GM21737 (cell line): ENCODE results near the gene COMTD1.

Source experiments
- ATAC-seq: cut with Tn5 transposase; IDR thresholded peaks from one replicate; pipeline ENCODE4 v1.9.1; 2021; ENCODE audit warnings: mild to moderate bottlenecking, moderate library complexity; ENCODE audit not compliant: unreplicated experiment

Gene COMTD1

DNA sequence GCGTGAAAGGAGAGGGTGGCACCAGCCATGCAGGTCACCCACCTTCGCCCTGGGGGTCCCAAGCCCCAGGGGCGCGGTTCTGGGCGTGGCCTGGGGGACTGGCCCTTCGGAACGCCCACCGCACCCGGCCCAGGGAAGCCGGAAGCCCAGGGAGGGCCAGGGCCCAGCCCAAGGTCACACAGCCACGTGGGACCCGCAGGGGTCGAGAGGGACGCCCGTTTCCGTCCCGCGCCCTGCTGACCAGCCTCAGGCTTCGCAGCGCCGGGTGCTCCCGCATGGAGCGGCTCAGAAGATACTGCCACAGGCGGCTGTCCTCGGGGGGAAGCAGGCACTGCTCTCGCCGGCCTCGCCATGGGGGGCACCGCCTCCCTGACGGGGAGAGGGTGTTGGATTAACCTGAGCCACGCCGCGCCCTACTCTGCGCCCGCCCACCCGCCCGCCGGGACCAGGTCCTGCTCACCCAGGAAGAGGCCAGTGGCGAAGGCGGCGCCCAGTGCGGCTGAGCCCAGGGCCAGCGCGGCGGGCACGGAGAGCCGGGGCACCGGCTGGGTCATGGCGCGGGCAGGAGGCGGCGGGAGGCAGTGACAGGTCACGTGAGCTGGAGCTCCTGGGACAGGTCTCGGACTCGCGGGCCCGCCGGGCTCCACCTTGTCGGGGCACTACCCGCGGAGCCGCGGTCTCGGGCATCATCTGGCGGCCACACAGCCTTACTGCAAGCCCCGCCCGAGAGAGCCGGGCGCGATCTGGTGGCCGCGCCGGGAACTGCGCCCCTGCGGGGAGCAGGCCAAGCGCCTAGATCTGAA lies at the start of gene COMTD1:
COMTD1 (minus strand) TSS at position 583 of the 803 bp plus-strand sequence; CDS start at position 554, 29 bp downstream.
- peak; percentile 62 for ATAC-seq

DNA sequence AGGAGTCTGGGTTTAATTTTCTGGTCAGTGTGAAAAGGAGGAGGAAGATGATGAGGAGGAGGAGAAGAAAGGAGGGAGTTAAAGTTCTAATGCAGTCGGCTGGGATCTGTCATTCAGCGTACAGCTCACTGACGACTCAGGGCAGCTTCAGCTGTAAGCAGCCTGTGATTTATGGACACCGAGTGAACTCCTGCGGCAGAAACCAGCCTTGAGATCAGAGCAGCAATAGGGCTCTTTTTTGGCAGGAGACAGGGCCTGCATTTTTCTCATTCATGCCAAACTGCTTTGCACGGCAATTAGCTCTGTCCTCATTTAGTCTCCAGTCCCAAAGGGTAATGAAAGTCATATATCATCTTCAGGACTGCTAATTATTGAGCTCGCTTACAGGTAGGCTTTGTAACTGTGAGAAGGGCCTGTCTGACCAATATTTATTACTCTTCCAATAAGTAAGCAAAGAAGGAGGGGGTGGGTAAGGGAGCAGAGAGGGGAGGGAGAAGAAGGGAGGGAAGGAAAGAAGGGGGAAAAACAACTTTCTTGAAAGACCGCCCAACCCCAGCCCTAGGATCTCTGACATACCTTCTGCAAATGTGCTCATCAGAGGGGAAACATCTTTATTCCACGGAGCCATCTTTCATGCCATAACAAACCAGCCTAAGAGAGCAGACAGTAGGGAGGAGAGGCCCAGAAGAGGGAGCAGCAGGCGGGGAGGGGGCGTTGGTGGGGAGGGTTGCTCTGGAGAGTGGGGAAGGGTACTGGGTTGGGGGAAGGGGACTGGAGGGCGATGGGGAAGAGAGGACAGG lies 48.1 kb upstream of the COMTD1 start:
- ATAC-seq: no peak

DNA sequence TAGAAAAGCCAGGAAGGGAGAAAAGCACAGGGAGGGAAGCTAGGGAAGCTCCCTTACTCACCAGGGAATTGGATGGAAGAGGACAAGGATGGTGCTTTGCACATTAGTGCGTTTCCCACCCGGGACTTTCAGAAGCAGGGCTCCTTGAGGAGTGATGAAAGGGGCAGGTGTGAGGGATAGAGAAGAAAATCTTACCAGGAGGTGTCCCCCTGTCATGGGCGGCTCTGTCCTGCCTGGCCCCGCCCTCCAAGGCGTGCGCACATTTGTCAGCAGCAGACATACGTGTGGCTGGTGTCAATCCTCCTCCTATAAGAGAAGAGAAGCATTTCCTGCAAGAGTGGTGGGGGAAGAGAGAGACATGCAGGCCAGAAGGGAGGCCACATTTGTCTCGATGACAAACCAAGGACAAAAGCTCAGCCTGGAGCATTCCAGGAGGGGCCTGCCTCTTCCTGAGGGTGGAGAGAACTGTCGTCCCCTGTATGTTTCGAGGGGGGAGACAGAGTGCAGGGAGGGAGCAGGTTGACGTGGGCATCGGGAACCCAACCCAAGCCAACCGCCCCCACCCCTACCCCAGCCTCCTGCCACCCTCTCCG lies 47.4 kb upstream of the COMTD1 start:
- no peak for ATAC-seq

GRCh38 chr10:75281974-75282373 lies 46.2 kb upstream of the COMTD1 start:
- ATAC-seq: no peak

DNA sequence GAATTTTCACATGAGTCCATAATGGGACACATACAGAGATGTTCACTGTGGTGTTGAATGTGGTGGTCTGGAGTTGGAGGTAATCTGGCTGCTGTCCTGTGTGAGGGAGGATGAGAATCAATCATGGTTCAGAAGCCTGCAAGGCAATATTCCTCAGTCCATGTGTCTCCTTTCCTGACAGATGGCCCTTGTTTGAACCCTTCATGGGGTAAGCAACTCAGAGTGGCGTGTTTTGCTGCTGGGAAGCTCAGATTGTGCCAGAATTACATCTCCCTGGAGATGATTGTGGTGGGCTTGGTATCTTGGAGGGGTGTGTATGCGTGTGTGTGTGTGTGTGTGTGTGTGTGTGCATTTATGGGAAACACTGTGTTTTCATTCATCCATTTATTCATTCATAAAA lies 44.5 kb upstream of the COMTD1 start:
- no peak for ATAC-seq

- no peak for ATAC-seq
These were observed 40.5 kb upstream of the COMTD1 start for GRCh38 chr10:75276069-75276872.

DNA sequence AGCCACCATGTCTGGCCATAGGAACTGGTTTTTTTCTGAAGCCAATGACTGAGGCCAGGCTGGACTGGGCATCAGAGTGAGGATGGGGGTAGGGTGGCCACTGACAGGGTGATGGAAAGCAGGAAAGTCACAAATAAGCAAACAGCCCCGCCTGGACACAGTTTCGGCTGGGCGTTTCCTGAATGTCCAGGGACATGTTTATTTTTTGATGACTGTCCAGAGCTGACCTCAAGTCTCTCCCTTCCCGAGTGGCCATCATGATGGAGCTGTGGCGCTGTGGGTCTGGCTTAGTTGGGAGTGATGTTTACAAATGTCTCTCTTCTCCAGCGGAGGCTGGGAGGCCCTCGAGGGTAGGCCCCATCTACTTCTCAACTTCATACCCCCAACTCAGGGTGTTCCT lies 37.1 kb upstream of the COMTD1 start:
- ATAC-seq: no peak

GRCh38 chr10:75272094-75272493 lies 36.3 kb upstream of the COMTD1 start:
- ATAC-seq: no peak

DNA sequence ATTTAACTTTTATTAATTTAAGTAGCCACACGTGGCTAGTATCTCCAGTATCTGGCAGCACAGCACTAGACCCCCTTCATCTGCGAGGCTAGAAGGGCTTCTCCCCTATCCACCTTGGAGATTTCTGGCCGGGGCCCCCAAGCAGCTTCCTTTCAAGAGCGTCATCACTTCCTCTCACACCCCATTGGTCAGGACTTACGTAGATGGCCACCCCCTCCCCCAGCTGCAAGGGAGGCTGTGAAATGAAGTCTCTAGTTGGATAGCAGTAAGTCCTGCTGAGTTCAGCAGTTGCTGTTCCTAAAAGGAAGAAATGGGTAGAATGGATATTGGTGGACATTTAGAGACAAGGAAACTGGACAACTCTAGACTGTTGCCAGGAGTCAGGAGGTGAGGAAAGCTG lies 33.8 kb upstream of the COMTD1 start:
- ATAC-seq: no peak

- ATAC-seq: no peak
These were observed 31.2 kb upstream of the COMTD1 start for GRCh38 chr10:75266945-75267344.

- no peak for ATAC-seq
These were observed 30.1 kb upstream of the COMTD1 start for GRCh38 chr10:75265856-75266255.

DNA sequence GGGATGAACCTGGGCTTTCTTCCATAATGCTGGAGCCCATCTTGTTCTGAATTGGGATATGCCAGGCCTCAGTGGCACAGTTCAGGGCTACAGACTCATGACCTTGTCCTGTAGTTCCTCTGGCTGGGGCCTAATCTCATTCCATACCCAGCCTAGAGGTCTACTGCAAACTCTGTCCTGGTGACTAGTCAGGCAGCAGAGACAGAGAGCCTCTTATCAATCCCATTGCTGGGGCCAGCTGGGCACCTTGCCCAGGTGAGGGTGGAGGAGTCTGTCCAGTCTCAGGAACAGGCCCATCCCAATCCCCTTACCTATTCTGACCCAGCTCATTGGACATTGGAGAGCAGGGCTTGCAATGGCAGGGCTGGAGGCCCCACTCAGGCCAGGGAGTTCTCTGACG lies 28.0 kb upstream of the COMTD1 start:
- no peak for ATAC-seq

DNA sequence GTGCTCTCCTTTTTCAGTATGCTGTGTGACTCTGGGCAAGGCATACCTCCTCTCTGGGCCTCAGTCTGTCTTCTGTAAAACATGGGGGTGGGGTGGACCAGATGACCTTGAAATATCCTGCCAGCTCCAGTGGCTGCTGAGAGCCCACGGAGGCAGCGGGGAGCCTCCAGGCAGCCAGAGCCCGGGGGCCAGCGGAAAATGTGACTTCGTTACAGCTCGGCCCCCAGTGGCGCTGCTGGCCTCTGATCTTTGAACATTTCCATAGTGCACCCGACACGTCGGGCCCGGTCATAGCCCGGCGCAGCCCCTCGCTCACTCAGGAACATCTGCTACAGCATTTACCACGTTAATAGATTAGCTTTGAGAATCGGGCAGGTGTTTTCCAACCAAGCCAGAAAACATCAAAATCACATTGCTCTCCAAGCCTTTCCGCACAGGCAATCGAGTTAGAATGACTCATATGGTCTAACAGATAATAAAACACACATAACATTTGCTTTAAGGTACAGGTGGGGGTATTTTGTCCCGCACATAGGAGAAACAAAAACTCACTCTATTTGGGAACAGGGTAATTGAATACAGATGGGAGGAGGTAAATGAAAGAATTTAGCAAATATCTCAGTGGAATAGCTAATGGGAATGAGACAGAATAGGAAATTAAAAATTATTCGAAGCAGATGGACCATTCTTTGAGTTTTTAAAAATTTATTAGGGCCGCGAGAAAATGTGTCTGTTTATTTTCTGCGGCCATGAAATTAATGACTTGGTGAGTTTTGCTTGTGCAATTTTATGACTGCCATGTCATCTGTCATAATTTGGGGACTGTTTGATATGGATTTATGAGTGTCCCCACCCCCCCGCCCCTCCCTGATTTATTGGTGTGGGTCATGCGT lies 26.3 kb upstream of the COMTD1 start:
- ATAC-seq: no peak

- no peak for ATAC-seq
These were observed 25.2 kb upstream of the COMTD1 start for GRCh38 chr10:75260990-75261389.

DNA sequence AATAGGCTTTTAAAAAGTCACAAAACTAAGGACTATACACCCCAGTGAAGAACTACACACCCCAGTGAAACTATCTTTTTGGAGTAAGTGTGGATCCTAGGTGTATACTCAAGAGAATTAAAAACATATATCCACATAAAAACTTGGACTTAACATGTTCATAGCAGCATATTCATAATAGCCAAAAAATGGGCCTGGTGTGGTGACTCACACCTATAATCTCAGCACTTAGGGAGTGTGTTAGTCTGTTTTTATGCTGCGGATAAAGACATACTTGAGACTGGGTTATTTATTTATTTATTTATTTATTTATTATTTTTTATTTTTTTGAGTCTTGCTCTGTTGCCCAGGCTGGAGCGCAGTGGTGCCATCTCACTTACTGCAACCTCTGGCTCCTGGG lies 19.0 kb upstream of the COMTD1 start:
- ATAC-seq: no peak

DNA sequence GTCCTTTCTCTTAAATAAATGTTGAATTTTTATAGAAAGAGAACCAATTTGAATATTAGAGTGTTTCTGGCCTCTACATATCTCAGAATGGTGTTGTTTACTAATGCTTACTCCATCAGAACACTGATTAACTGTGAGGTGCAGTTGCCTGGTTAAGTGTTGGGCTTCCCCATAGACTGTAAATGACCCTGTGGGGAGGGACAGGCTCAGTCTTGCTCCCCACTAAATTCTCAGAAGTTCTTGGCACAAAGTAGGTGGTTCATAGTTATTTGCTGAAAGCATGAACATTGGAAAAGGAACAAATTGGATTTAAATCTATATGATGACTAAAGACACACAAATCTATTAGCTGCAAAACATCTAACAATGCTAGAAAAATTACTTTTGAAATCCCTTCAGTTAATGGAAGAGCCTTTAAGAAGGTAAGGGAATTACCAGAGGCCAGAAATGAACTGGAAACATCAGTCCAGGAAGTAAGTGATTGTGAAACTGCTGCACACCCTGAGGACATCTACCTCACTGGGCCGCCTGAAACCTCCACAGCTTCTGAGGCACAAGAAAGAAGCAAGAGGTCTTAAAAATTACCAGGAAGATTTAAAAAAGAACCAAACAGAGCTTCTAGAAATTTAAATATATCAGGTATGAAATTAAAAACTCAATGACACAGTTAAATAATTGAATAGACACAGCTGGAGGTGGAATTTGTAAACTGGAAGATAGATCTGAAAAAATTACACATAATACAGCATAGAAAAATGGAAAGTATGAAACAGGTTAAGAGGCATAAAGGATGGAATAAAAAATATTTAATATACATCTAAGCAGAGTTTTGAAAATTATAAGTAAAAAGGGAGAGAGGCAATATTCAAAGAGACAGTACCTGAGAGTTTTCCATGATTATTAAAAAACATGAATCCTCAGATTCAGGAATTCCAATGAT lies 17.8 kb upstream of the COMTD1 start:
- ATAC-seq: no peak

DNA sequence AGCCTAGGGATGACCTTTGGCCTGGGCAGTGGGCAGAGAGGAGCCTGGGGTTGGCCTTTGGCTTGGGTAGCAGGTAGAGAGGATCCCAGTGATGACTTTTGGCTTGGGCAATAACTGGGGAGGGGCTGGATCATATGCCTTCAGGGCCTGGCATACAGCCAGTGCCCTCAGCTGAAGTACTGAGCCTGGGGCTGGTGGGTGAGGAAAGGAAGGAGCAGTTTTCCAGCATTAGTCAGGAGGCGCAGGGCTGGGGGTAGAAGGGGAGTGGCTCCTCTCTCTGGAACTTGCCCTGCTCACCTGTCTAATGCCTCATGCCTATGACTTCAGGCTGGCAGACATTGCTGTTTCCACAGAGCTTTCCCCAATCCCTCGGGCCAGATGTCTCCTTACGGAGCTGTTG lies 15.2 kb upstream of the COMTD1 start:
- ATAC-seq: no peak

DNA sequence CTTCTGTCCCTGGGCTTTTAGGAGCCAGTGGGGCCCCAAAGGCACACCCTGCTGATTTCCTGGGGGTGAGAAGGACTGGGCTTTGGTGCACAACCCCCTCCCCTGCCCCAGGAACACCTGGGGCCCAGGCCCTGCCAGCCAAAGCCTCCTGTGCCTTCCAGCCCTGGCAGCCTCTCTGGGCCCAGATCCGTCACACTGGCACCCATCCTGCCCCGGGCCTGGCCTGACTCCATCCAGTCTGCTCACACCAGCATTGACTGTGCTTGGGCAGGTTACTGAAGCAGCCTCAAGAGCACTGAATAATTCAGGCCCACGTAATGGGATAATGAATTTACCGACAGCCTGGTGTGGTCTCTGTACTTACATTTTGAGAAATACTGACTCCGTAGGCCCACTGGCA lies 12.0 kb upstream of the COMTD1 start:
- ATAC-seq: no peak

- no peak for ATAC-seq
These were observed 10.7 kb upstream of the COMTD1 start for GRCh38 chr10:75246506-75246905.
